MM.1S (cell line): ENCODE results near the gene GALNT7.

Source experiments
- EZH2 ChIP-seq: fragments of 300-600 bp; sonication (generic); optimal IDR thresholded peaks from 2 replicates; pipeline ENCODE3; 2017; ENCODE audit warnings: low read depth, mild to moderate bottlenecking, antibody characterized with exemption, low read length, mixed read lengths
- EZH2phosphoT487 ChIP-seq: fragments of 300-600 bp; sonication (generic); IDR thresholded peaks from 2 replicates; pipeline ENCODE4 v1.6.1; 2018; ENCODE audit warnings: antibody characterized with exemption, low read length
- TF ChIP-seq, protein P1 (sequence below): fragments of 300-600 bp; sonication (generic); IDR thresholded peaks from 2 replicates; pipeline ENCODE4 v1.5.1; 2016; ENCODE audit warnings: antibody characterized with exemption, low read length, mixed read lengths

DNA sequence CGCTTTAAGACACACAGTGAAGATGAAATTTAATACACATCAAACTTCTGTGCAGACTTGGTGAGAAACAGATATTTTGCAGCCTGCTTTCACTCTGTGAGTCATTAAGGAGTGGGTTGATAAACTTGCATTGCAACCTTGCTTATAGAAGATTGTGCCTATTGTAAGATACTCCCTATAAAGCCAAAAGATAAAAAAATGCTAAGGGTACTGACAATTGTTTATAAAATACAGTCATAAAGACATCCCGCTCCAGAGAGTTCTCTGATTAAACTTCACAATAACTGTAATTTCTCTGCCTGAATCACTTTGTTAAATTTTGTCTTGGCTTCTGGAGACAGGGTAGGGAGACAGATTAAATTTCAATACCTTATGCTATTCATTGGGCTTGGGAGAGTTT lies 49.1 kb downstream of the GALNT7 start:
- TF ChIP-seq, protein P1, sequence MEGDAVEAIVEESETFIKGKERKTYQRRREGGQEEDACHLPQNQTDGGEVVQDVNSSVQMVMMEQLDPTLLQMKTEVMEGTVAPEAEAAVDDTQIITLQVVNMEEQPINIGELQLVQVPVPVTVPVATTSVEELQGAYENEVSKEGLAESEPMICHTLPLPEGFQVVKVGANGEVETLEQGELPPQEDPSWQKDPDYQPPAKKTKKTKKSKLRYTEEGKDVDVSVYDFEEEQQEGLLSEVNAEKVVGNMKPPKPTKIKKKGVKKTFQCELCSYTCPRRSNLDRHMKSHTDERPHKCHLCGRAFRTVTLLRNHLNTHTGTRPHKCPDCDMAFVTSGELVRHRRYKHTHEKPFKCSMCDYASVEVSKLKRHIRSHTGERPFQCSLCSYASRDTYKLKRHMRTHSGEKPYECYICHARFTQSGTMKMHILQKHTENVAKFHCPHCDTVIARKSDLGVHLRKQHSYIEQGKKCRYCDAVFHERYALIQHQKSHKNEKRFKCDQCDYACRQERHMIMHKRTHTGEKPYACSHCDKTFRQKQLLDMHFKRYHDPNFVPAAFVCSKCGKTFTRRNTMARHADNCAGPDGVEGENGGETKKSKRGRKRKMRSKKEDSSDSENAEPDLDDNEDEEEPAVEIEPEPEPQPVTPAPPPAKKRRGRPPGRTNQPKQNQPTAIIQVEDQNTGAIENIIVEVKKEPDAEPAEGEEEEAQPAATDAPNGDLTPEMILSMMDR = no peak
- no peak for TF ChIP-seq EZH2phosphoT487
- no peak for TF ChIP-seq EZH2
